Astrocyte (in vitro differentiated cells and primary cell): ENCODE results near the gene CD84. TPM values are rescaled to one million over a fixed set of nuclear protein-coding genes. Genes with fewer than 3 reads are reported as not detected.

Source experiments
- DNase-seq: peaks from one replicate; pipeline ENCODE4 v3.0.0-alpha.2; 2010; ENCODE audit warnings: low read depth
- FAIRE-seq: peaks from 2 replicates; lab custom pipeline; 2011; peaks lifted over from hg19 to GRCh38; lab: Jason Lieb, UNC
- H2AFZ ChIP-seq: 2 replicates; pipeline ENCODE4 v1.6.0; 2012; ENCODE audit warnings: low read depth, low read length, inconsistent platforms
- H3K27ac ChIP-seq: 2 replicates; pipeline ENCODE4 v1.5.1; 2011; ENCODE audit warnings: low read depth, low read length, inconsistent platforms
- H3K27me3 ChIP-seq: 2 replicates; pipeline ENCODE4 v1.6.0; 2011; ENCODE audit warnings: low read length, inconsistent platforms; ENCODE audit not compliant: insufficient read depth
- H3K36me3 ChIP-seq: 2 replicates; pipeline ENCODE4 v1.5.1; 2011; ENCODE audit warnings: low read length, inconsistent platforms; ENCODE audit not compliant: insufficient read depth
- H3K4me1 ChIP-seq: 2 replicates; pipeline ENCODE4 v1.5.1; 2011; ENCODE audit warnings: low read length, inconsistent platforms; ENCODE audit not compliant: insufficient read depth
- H3K4me2 ChIP-seq: 2 replicates; pipeline ENCODE4 v1.6.0; 2012; ENCODE audit warnings: low read length, inconsistent platforms
- H3K4me3 ChIP-seq: 2 replicates; pipeline ENCODE4 v1.5.1; 2011; ENCODE audit warnings: low read depth, mild to moderate bottlenecking, low read length, inconsistent platforms; ENCODE audit not compliant: insufficient read depth
- H3K79me2 ChIP-seq: 2 replicates; pipeline ENCODE4 v1.6.0; 2012; ENCODE audit warnings: mild to moderate bottlenecking, low read length, inconsistent platforms; ENCODE audit not compliant: insufficient read depth
- H3K9ac ChIP-seq: 2 replicates; pipeline ENCODE4 v1.6.0; 2012; ENCODE audit warnings: mild to moderate bottlenecking, low read length, inconsistent platforms
- H3K9me3 ChIP-seq: 2 replicates; pipeline ENCODE4 v1.5.1; 2012; ENCODE audit warnings: low read depth, mild to moderate bottlenecking, low read length, inconsistent platforms; ENCODE audit not compliant: insufficient read depth
- H4K20me1 ChIP-seq: 2 replicates; pipeline ENCODE4 v1.6.0; 2012; ENCODE audit warnings: low read length, inconsistent platforms; ENCODE audit not compliant: insufficient read depth
- H3K27ac Mint-ChIP-seq: one replicate; pipeline ENCODE4 v1.8.0; 2021; ENCODE audit warnings: mild to moderate bottlenecking, mixed read lengths; ENCODE audit not compliant: unreplicated experiment
- H3K27me3 Mint-ChIP-seq: one replicate; pipeline ENCODE4 v1.8.0; 2021; ENCODE audit warnings: low read depth, mixed read lengths; ENCODE audit not compliant: unreplicated experiment
- H3K36me3 Mint-ChIP-seq: one replicate; pipeline ENCODE4 v1.8.0; 2021; ENCODE audit warnings: low read depth, mixed read lengths; ENCODE audit not compliant: unreplicated experiment
- H3K4me1 Mint-ChIP-seq: one replicate; pipeline ENCODE4 v1.8.0; 2021; ENCODE audit warnings: low read depth, mixed read lengths; ENCODE audit not compliant: unreplicated experiment
- H3K4me3 Mint-ChIP-seq: one replicate; pipeline ENCODE4 v1.8.0; 2021; ENCODE audit warnings: mild to moderate bottlenecking, moderate library complexity, mixed read lengths; ENCODE audit not compliant: unreplicated experiment
- H3K9me3 Mint-ChIP-seq: one replicate; pipeline ENCODE4 v1.8.0; 2021; ENCODE audit warnings: mild to moderate bottlenecking, mixed read lengths; ENCODE audit not compliant: unreplicated experiment
- EZH2 ChIP-seq: IDR thresholded peaks from 2 replicates; pipeline ENCODE4 v1.6.1; 2012; ENCODE audit warnings: mild to moderate bottlenecking, low read length, inconsistent platforms; ENCODE audit not compliant: insufficient read depth
- total RNA-seq: library from RNA; stranded (reverse); gene quantifications from 2 replicates; pipeline ENCODE4 v1.2.1, GENCODE V29; 2021
- TF ChIP-seq, protein P1 (sequence below): IDR thresholded peaks from 2 replicates; pipeline ENCODE4 v1.5.1; 2011; ENCODE audit warnings: low read depth, mild to moderate bottlenecking, inconsistent platforms, low read length, moderate library complexity; ENCODE audit not compliant: insufficient read depth

Gene CD84
- total RNA-seq, 1 donor from 2014 or later = not detected

DNA sequence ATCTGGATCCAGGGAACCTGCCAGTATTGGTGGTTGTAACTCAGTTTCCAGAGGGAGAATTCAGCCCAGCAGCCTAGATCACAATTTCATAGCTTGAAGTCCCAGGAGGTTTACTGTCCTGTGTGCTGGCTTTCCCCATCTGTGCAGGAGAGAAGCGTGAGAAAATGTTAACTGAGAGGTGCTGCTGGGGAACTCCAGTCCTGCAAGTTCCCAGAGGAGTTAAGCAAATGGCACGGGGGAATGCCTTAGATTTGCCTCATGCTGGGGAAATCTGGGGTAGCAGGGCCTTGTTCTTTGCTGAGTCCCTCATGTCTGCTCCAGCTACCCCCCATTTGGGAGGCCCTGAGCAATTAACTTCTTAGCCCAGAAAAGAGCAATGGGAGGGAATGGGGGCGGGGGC is 31.1 kb downstream of the CD84 start:
- DNase-seq (no peak), FAIRE-seq (no peak)
- no peaks in the 10 kb centered on the region for H3K4me1 ChIP-seq
- H3K79me2 ChIP-seq = no peaks in the 10 kb centered on the region
- Mint-ChIP-seq H3K9me3 (no peaks in the 10 kb centered on the region), H3K36me3 (no peaks in the 10 kb centered on the region), H3K27me3 (peaks cover 15% of the 10 kb centered on the region), H3K4me3 (no peak overlapping the region), H3K27ac (no peak overlapping the region), H3K4me1 (no peaks in the 10 kb centered on the region)
- no peaks in the 10 kb centered on the region for H3K27me3 ChIP-seq
- no peaks in the 10 kb centered on the region for H3K36me3 ChIP-seq
- no peak overlapping the region for H3K4me3 ChIP-seq
- no peak overlapping the region for H3K4me2 ChIP-seq
- H2AFZ ChIP-seq = no peak overlapping the region
- H3K9me3 ChIP-seq = no peaks in the 10 kb centered on the region
- TF ChIP-seq EZH2 = no peak
- TF ChIP-seq, protein P1, sequence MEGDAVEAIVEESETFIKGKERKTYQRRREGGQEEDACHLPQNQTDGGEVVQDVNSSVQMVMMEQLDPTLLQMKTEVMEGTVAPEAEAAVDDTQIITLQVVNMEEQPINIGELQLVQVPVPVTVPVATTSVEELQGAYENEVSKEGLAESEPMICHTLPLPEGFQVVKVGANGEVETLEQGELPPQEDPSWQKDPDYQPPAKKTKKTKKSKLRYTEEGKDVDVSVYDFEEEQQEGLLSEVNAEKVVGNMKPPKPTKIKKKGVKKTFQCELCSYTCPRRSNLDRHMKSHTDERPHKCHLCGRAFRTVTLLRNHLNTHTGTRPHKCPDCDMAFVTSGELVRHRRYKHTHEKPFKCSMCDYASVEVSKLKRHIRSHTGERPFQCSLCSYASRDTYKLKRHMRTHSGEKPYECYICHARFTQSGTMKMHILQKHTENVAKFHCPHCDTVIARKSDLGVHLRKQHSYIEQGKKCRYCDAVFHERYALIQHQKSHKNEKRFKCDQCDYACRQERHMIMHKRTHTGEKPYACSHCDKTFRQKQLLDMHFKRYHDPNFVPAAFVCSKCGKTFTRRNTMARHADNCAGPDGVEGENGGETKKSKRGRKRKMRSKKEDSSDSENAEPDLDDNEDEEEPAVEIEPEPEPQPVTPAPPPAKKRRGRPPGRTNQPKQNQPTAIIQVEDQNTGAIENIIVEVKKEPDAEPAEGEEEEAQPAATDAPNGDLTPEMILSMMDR = no peak
- H4K20me1 ChIP-seq = no peaks in the 10 kb centered on the region
- no peak overlapping the region for H3K27ac ChIP-seq
- no peak overlapping the region for H3K9ac ChIP-seq

DNA sequence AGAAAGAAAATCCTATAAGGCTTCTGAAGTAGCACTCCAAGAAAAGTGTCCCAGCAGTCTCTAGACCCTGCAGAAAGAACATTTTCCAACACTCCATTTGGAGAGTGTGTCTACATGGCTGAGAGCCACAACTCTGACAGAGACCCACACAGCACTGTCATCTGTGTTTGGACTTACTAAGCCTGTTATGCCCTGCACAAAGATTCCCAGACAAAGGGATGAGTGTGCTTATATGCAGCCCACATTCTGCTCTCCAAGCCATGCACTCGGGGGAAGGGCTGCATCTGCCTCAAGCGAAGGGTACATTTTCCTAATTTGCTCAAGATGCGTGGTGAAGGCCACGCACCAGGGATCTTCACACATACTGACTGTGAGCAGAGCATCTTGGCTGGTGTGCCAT is 31.9 kb downstream of the CD84 start:
- Histone ChIP-seq H3K79me2 (no peaks in the 10 kb centered on the region), H3K27me3 (no peaks in the 10 kb centered on the region), H3K4me3 (no peak overlapping the region), H3K4me2 (no peak overlapping the region), H3K9ac (no peak overlapping the region), H4K20me1 (no peaks in the 10 kb centered on the region), H3K9me3 (no peaks in the 10 kb centered on the region), H3K27ac (no peak overlapping the region), H3K4me1 (no peaks in the 10 kb centered on the region), H3K36me3 (no peaks in the 10 kb centered on the region), H2AFZ (no peak overlapping the region)
- DNase-seq (no peak), FAIRE-seq (no peak)
- no peaks in the 10 kb centered on the region for H3K9me3 Mint-ChIP-seq
- TF ChIP-seq EZH2 = no peak
- H3K4me3 Mint-ChIP-seq = no peak overlapping the region
- H3K4me1 Mint-ChIP-seq = peaks cover 5% of the 10 kb centered on the region
- H3K27ac Mint-ChIP-seq = no peak overlapping the region
- no peaks in the 10 kb centered on the region for H3K36me3 Mint-ChIP-seq
- peaks cover 15% of the 10 kb centered on the region for H3K27me3 Mint-ChIP-seq

DNA sequence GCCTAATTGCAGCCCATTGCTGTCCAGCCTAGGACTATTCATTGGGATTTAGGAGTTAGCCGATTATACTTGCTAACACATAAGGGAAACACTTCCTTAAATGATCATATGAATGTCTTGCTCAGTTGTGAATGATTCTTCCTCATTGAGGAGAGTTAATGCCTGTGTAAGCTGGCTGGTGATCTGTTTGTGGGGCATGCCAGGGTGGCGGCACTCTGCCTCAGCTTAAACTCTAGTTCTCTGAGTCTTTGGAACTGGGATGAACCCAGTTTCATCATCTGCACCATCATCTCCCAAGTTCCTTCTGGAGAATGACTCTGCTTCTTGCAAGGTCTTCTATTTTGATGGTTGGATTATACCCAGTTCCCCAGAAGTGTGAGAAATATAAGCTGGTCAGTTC is 32.4 kb downstream of the CD84 start:
- H3K36me3 ChIP-seq = no peaks in the 10 kb centered on the region
- H3K9me3 Mint-ChIP-seq = no peaks in the 10 kb centered on the region

More for the DNA sequence above, 32.4 kb downstream of the CD84 start:
- Mint-ChIP-seq H3K4me1 (peaks cover 9% of the 10 kb centered on the region), H3K36me3 (no peaks in the 10 kb centered on the region), H3K27me3 (peaks cover 13% of the 10 kb centered on the region), H3K4me3 (no peak overlapping the region), H3K27ac (no peak overlapping the region)
- H3K27ac ChIP-seq = no peak overlapping the region
- H2AFZ ChIP-seq = no peak overlapping the region
- no peak overlapping the region for H3K4me3 ChIP-seq
- TF ChIP-seq, protein P1 = no peak
- no peak for TF ChIP-seq EZH2
- no peaks in the 10 kb centered on the region for H3K9me3 ChIP-seq
- H3K4me1 ChIP-seq = no peaks in the 10 kb centered on the region
- H3K27me3 ChIP-seq = no peaks in the 10 kb centered on the region
- no peak overlapping the region for H3K4me2 ChIP-seq
- DNase-seq (no peak), FAIRE-seq (no peak)
- no peaks in the 10 kb centered on the region for H4K20me1 ChIP-seq
- no peak overlapping the region for H3K9ac ChIP-seq
- no peaks in the 10 kb centered on the region for H3K79me2 ChIP-seq
